Fibroblast of lung (primary cell): Measurements from ENCODE around the gene STMP1.

Source experiments
- EZH2 ChIP-seq: IDR thresholded peaks from 2 replicates; pipeline ENCODE4 v1.5.1; 2012; ENCODE audit warnings: low read length, control low read depth, mild to moderate bottlenecking; ENCODE audit errors: missing control alignments
- TF ChIP-seq, protein P1 (sequence below), 2 donors: IDR thresholded peaks in 1 of 2; conservative IDR thresholded peaks in 1 of 2; 1 replicate in 1 of 2; 2 replicates in 1 of 2; pipeline ENCODE4 v1.5.1; 2011 to 2012; ENCODE audit warnings: low read length in 2 of 2, control low read depth in 1 of 2, inconsistent platforms in 1 of 2, low read depth in 1 of 2, mild to moderate bottlenecking in 1 of 2

DNA sequence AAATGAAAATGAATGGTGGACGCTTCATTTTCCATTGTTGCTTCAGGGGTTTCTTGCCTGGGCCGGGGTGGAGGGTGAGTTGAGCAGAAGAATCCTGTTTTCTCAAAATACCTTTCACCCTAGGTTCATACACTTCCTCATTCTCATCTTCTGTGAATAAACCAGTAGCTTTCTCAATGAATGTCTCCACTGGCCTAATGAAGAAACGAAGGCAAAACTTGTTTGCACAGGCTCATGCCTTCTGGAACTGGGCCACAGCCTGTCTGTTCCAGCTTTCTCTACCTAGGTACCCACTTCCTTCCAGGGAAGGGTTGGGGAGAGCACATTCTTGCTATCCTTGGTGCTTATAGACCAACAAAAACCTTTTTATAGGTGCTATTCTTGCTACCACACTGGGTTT is 21.3 kb downstream of the STMP1 start:
- TF ChIP-seq, protein P1, sequence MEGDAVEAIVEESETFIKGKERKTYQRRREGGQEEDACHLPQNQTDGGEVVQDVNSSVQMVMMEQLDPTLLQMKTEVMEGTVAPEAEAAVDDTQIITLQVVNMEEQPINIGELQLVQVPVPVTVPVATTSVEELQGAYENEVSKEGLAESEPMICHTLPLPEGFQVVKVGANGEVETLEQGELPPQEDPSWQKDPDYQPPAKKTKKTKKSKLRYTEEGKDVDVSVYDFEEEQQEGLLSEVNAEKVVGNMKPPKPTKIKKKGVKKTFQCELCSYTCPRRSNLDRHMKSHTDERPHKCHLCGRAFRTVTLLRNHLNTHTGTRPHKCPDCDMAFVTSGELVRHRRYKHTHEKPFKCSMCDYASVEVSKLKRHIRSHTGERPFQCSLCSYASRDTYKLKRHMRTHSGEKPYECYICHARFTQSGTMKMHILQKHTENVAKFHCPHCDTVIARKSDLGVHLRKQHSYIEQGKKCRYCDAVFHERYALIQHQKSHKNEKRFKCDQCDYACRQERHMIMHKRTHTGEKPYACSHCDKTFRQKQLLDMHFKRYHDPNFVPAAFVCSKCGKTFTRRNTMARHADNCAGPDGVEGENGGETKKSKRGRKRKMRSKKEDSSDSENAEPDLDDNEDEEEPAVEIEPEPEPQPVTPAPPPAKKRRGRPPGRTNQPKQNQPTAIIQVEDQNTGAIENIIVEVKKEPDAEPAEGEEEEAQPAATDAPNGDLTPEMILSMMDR (conservative IDR thresholded peaks at IDR 0.05 in 1 of 2, IDR thresholded peaks at IDR 0.05 in 1 of 2; ENCODE audit: low read depth in 1 of 2, low read length in 2 of 2) = no peak
- TF ChIP-seq EZH2 = no peak
